Activated T-cell treated with anti-CD3 and anti-CD28 coated beads for 1 hour (primary cell): ENCODE data around the gene CSRP1.
"Not testable (repeated sequence)": the region's sequence is repeated elsewhere in the genome, so short reads cannot be mapped to it uniquely, and the experiment has no call there.

Experiments used
- DNase-seq: peaks from one replicate; pipeline ENCODE4 v3.0.0-alpha.2; 2020; ENCODE audit warnings: low read depth

Gene CSRP1

DNA sequence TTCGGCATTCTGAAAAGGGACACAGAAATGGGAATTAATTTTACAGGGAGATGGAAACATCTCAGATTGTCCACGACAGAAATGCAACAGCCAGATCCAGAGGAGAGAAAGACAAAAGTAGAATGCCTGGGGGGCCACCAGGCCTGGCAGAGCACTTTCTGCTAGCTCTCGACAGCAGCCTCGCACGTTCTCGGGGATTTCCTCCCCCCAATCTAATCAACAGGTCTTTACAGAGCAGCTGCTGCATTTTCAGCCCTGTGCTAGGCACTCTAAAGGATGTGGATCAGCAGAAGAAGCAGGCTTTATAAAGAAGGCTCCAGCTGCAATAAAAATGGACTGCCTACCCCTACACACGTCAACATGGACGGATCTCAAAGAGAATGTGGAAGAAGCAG, 10.6 kb downstream of the CSRP1 start:
- DNase-seq: no peak

GRCh38 chr1:201495551-201496295, 11.2 kb downstream of the CSRP1 start:
- no peak for DNase-seq

DNA sequence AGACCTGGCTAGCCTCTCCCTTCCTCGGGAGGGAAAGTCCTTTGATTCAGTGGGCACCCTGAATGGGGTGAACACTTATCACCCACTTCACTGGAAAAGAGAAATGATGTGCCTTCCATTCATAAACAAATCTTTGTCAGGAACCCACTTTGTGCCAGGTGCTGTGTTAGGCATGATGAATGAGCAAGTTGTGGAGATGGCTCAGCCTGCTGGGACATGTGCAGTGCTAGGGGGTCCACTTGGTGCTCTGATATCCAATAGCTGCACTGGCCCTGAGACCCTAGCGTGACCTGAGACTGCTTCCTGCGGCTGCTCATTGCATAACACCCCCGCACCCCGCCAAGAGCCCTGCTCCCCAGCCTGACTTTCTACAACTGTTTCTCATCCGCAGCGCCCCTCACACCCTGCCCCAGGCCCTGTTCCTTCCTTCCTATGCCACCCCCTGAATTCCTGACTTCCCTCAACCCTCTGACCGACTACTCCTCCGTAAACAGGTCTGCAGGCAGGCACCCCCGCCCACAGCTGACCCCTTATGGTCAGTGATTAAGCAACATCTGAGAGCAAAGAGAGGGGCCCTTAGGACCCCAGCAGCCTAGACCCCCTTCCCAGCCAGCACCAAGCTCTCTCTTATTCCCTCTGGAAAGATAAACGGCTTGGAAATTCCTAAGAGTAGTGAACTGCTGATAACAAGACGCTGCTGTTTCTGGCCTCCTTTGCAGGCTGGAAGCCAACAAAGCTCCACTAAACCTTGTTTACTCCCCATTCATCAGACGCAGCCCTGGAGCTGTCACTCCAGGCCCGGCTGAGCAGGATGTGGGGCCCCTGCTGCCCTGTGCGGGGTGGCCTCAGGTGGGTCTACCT, 12.9 kb downstream of the CSRP1 start:
- DNase-seq: no peak

- DNase-seq: not testable (repeated sequence)
These were observed 13.8 kb downstream of the CSRP1 start for GRCh38 chr1:201493026-201493656.

DNA sequence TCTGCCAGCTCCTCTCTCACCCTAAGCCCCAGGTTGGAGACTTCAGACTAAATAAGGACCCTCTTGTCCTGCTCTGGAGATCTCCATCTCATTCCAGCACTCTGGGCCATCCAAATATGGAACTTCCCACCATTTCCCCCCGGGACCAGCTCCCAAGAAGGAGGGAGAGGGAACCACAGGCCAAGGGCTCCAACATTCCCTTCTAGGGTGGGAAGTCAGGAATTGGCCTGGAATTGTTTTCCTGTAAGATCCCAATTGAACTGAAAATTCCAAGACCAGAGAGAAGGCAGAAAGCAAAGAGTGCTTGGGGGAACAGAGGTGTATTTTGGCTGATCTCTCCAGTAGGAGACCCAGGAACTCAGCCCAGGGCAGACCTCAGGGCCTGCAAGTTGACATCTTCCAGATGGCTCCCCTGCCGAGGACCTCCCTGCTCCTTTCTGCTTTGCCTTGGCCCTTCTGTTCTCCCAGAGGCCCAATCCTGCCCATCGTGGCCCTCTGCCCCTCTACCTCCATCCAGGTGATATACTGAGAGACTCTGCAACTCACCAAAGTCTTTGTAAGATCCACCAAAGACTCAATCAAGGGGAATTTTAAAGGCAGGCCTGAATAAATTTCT, 14.9 kb downstream of the CSRP1 start:
- no peak for DNase-seq

GRCh38 chr1:201490708-201491131, 16.2 kb downstream of the CSRP1 start:
- DNase-seq: no peak

GRCh38 chr1:201489643-201490261, 17.2 kb downstream of the CSRP1 start:
- no peak for DNase-seq

DNA sequence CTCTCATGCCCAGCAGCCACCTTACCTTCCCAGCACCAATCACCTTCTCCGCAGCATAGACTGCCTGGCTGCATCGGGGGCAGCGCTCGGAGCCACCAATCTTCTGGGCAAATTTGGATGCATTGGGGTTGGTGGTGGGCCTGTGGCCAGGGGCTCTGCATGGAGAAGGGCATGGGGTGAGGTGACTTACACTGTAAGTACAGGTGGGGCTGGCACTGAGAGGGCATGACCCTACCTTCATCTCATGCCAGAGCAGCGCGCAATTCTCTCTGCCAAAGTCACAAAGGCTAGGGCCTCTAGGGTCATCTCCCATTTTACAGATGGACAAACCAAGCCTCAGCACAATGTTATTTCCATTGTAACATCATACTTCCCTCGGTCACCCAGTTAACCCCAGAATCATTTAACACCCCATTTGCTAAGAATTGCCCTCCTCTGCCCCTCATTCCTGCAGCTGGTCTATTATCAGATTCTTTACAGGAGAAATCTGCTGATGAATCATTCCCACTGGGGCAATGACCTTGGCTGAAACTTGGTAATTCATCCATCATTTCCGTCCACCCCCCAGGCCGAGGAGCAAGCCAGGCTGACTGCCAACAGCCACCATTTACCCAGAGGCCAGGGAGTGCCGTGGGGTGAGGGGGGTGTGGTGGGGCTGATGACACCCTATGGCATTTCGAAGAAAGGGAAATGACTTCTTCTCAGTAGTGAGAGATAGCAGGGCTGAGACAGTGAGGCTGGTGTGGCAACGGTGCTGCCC, 17.9 kb downstream of the CSRP1 start:
- DNase-seq: no peak

GRCh38 chr1:201487742-201488141, 19.2 kb downstream of the CSRP1 start:
- DNase-seq: no peak

DNA sequence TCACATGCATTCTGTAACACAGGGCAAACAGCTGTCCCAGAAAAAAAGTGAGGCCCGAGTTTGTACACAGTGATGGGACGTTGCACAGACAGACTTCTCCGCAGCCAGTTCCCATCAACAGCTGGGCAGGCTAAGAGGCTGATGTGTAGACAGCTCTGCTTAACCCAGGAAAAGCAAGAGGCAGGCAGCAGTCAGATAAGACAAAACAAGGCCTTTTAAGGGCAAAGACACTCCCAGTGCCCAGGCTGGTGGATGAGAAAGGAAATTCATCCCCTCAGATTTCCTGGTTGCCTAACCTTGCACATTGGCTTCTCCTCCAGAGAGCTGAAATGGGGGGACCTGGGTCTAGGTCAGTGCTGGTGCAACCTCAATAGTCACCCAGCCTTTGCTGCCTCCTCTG, 20.7 kb downstream of the CSRP1 start:
- DNase-seq: no peak

GRCh38 chr1:201485184-201485774, 21.6 kb downstream of the CSRP1 start:
- DNase-seq: no peak

- no peak for DNase-seq
These were observed 23.5 kb downstream of the CSRP1 start for GRCh38 chr1:201483373-201483949.

DNA sequence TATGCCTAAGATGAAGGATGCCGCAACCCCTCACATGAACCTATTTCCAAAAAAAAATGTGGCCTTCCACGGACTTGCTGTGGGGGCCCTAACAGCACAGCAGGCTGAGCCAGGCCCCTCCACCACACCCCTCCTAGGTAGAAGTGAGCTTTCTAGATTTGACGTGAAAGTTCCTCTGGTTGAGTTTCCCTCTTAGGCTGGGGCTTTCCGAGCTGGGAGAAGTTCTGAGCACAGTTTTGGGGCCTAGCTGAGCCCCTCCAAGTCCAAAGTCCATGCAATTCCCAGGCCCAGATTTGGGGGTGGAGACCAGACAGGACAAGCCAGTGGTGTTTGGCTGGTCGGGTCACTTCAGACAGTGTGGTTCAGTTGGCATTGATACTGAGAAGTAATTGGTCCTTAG, 24.2 kb downstream of the CSRP1 start:
- no peak for DNase-seq

GRCh38 chr1:201481761-201482493, 25.0 kb downstream of the CSRP1 start:
- DNase-seq: peak; percentile 74

DNA sequence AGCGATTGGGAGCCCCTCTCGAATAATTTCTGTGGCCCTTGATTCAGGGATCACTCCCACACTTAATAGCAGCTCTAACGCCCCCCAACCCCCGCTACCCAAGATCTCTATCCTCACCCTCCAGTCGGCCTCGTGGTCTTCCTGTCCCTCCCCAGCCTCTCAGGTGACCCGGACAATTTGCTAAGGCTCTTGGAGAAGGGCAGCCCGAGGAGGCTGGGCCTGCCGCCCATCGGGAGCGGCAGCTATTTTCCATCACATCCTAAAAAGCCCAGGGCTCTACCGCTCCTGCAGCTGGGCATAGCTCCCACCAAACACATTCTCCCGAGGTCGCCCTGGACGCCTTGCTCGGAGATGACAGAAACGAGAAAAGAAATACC, 25.9 kb downstream of the CSRP1 start:
- DNase-seq: no peak

DNA sequence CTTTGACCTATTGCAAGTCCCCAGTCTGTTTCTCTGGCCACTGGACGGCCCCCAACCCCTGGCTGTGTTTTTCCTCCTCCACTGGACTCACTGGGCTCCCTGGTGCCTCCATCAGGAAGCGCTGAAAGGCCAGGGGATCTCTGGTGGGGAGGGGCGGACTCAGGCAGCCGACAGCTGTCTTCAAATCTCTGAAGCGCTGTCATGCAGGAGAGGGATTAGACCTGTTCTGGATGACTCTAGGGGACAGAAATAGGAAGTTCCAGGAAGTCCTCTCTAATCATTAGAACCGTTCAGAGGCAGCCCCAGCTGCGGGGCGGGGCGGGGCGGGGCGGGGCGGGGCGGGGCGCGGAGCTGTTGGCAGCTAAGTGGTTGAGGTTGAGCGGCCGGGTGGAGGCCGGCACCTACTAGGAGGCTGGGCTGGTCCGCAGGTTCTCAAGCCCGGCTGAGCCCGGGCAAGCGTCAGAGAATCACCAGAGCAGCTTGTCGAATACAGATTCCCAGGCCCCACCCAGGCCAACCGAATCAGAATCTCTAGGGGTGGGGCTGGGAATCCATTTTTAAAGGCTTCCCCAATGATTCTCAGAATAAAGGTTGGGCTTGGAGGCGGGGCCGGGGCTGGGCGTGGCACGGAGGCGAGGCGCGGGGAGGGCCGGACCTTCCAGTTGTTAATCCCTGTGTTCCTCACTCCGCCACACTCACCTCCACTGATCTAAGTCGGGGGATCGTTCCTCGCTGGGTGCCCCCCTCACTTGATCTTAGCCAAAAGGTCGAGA, 26.5 kb downstream of the CSRP1 start:
- DNase-seq: peak; percentile 43

DNA sequence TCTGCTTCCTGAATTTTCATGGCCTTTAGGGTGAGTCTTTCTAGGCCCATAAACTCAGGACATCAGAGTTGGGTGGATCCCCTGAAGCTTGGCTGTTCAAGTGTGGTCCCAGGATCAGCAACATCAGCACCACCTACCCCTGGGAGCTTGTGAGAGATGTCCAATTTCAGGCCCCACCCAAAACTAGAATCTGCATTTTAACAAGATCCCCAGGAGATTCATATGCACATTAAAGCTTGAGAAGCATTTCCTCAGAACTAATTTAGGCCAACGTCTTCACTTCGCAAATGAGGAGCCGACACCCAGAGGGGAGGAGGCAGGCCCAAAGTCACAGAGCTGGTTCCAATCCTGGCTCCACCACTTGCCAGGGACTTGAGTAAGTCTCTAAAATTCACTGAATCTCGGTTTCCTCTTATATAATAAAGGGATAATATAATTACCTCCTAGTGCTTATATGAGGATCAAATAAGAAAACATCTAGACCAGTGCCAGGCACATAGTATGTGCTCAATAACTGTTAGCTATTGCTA, 27.7 kb downstream of the CSRP1 start:
- DNase-seq: no peak

DNA sequence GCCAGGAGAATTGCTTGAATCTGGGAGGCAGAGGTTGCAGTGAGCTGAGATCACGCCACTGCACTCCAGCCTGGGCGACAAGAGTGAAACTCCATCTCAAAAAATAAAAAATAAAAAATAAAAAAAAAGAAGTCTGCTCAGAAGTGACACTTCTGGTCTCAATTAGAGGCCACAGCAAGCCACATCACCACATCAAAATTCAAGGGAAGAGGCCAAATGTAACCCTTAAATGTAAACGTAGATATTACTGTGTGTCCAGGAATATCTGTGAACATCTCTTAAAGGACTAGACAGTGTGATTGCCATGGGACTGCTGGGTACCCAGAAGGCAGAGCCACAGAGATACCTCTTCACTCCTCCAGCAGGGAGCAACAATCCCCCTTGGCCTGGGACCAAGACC, 28.3 kb downstream of the CSRP1 start:
- DNase-seq: not testable (repeated sequence)
